ENCODE data around the gene ATP13A3. TPM values are rescaled to one million over a fixed set of nuclear protein-coding genes. Genes with fewer than 3 reads are reported as not detected.
A peak's percentile ranks its signal among the peaks of the same experiment; 100 is the strongest.
"Not testable (repeated sequence)": the region's sequence is repeated elsewhere in the genome, so short reads cannot be mapped to it uniquely, and the experiment has no call there.

Gene ATP13A3
- total RNA-seq, 4 donors from 2014 or later: 23.6 to 129 (median 69.8) TPM

DNA sequence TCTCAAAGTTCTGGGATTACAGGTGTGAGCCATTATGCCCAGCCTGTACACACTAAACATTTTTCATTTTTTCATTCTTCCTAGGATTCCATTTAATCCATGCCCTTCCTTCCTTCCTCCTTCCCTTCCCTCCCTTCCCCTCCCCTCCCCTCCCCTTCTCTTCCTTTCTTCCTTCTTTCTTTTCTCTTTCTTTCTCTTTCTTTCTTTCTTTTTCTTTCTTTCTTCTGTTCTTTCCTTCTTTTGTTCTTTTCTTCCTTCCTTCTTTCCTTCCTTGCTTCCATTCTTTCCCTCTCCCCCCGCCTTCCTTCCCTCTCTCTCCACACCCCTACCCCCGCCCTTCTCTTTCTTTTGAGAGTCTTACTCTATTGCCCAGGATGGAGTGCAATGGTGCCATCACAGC is 40.9 kb upstream of the ATP13A3 start:
- Histone ChIP-seq H3K9me3 (no peaks in the 10 kb centered on the region), H3K4me3 (no peak overlapping the region), H3K27me3 (no peaks in the 10 kb centered on the region), H3K27ac (peak overlapping the region in 1 of 4 donors; percentile 28), H3K4me1 (no peaks in the 10 kb centered on the region), H3K36me3 (no peaks in the 10 kb centered on the region)
- intact Hi-C loops (cut with DNase I; ENCODE audit: low total_unique reads): no loop called here
- in situ Hi-C loops (cut with MboI; ENCODE audit: low pct_ligation_motif_present in 1 of 4, low pct_unique_long_range_greater_than_20kb in 1 of 4, low sequenced_read_pairs in 3 of 4): no loop called here
- no peak for TF ChIP-seq EP300 (IDR thresholded peaks at IDR 0.05; ENCODE audit: low read depth)
- no peak for TF ChIP-seq POLR2AphosphoS5 (IDR thresholded peaks at IDR 0.05)
- no peak for TF ChIP-seq POLR2A (IDR thresholded peaks at IDR 0.05)
- WGBS, 2 donors (ENCODE audit: low coverage in 1 of 2): 100% methylated on average over 2 of the region's 2 CpGs; no CpG with 5 or more reads in 1 of the 2 donors
- no peak for DNase-seq

DNA sequence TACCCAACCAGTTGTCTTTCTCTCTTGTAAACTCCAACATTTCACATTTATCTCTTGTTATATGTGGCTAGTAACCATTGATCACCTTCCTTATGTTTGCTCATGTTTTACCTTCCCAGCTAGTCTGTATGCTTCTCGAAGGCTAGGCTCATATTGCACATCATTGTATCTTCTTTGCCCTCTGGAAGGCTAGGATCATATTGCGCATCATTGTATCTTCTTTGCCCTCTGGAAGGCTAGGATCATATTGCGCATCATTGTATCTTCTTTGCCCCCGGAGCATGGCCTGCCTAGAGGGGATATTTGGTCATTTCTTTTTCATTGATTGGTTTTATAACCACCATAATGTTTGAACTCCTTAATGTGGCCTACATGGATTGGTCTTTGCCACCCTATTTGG is 39.4 kb upstream of the ATP13A3 start:
- DNase-seq: no peak
- intact Hi-C loops (cut with DNase I; ENCODE audit: low total_unique reads): no loop called here
- WGBS, 2 donors (ENCODE audit: low coverage in 1 of 2): 95 to 100% methylated on average over 3 to 4 of the region's 4 CpGs
- H3K4me3 ChIP-seq: no peak overlapping the region
- H3K9me3 ChIP-seq: no peaks in the 10 kb centered on the region
- TF ChIP-seq POLR2A (IDR thresholded peaks at IDR 0.05) (no peak), EP300 (IDR thresholded peaks at IDR 0.05; ENCODE audit: low read depth) (no peak), POLR2AphosphoS5 (IDR thresholded peaks at IDR 0.05) (no peak)
- TF ChIP-seq, protein P1, sequence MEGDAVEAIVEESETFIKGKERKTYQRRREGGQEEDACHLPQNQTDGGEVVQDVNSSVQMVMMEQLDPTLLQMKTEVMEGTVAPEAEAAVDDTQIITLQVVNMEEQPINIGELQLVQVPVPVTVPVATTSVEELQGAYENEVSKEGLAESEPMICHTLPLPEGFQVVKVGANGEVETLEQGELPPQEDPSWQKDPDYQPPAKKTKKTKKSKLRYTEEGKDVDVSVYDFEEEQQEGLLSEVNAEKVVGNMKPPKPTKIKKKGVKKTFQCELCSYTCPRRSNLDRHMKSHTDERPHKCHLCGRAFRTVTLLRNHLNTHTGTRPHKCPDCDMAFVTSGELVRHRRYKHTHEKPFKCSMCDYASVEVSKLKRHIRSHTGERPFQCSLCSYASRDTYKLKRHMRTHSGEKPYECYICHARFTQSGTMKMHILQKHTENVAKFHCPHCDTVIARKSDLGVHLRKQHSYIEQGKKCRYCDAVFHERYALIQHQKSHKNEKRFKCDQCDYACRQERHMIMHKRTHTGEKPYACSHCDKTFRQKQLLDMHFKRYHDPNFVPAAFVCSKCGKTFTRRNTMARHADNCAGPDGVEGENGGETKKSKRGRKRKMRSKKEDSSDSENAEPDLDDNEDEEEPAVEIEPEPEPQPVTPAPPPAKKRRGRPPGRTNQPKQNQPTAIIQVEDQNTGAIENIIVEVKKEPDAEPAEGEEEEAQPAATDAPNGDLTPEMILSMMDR (IDR thresholded peaks at IDR 0.05): no peak
- no peaks in the 10 kb centered on the region for H3K27me3 ChIP-seq
- H3K4me1 ChIP-seq: peaks cover 0 to 2% (median 0%) of the 10 kb centered on the region in 4 donors
- no peak overlapping the region for H3K27ac ChIP-seq
- no peaks in the 10 kb centered on the region for H3K36me3 ChIP-seq
- in situ Hi-C loops (cut with MboI; ENCODE audit: low pct_ligation_motif_present in 1 of 4, low pct_unique_long_range_greater_than_20kb in 1 of 4, low sequenced_read_pairs in 3 of 4): no loop called here

DNA sequence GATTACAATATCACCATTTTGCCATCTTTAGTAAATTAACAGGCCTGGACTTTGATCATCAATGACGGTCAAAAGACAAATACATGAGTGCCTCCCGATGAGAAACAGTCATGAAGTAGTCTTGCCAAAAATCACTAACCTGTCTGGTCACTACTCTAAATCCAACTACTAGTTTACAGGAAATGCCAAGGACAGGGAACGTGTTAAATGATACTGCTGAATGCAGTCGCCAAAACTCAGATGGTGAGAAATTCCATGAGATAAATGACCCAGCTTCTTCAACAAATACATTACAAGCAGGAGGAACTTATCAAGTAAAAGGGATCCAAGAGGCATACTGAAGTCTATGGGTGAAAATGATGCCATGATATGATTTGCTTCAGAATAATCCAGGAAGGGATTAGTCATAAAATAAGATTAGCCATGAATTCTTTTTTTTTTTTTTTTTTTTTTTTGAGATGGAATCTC is 35.8 kb upstream of the ATP13A3 start:
- TF ChIP-seq POLR2AphosphoS5 (IDR thresholded peaks at IDR 0.05) (no peak), EP300 (IDR thresholded peaks at IDR 0.05; ENCODE audit: low read depth) (no peak), POLR2A (IDR thresholded peaks at IDR 0.05) (no peak)
- TF ChIP-seq, protein P1 (IDR thresholded peaks at IDR 0.05): no peak
- Histone ChIP-seq H3K4me1 (peaks cover 0 to 8% (median 2%) of the 10 kb centered on the region in 4 donors), H3K9me3 (no peaks in the 10 kb centered on the region), H3K36me3 (no peaks in the 10 kb centered on the region), H3K27me3 (no peaks in the 10 kb centered on the region), H3K4me3 (no peak overlapping the region), H3K27ac (no peak overlapping the region)
- in situ Hi-C loops (cut with MboI; ENCODE audit: low pct_ligation_motif_present in 1 of 4, low pct_unique_long_range_greater_than_20kb in 1 of 4, low sequenced_read_pairs in 3 of 4): no loop called here
- DNase-seq: no peak
- intact Hi-C loops (cut with DNase I; ENCODE audit: low total_unique reads): no loop called here
- WGBS, 2 donors (ENCODE audit: low coverage in 1 of 2): 71 to 72% methylated on average over 4 of the region's 4 CpGs

DNA sequence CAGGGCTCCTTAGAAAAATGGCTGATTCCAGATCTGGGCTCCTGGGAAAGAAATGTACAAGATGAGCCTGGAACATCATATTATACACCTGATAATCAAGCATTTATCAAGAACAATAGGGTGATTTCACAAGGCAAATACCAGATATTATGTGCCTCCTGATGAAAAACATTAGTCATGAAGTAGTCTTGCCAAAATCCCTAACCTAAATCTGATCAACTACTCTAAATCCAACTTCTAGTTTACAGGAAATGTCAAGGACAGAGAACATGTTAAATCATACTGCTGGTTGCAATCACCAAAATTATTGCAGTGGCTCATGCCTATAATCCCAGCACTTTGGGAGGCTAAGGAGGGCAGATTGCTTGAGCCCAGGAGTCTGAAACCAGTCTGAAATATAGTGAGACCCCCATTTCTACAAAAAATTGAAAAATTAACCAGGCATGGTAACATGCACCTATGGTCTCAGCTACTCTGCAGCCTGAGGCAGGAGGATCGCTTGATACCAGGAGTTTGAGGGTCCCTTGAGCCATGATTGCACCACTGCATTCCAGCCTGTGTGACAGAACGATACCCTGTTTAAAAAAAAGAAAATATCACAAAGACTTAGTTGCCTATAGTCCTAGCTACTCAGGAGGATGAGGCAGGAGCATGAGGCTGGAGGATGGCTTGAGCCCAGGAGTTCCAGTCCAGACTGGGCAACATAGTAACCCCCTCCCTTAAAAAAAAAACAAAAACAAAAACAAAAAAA is 34.9 kb upstream of the ATP13A3 start:
- TF ChIP-seq, protein P1 (IDR thresholded peaks at IDR 0.05): no peak
- TF ChIP-seq EP300 (IDR thresholded peaks at IDR 0.05; ENCODE audit: low read depth) (no peak), POLR2AphosphoS5 (IDR thresholded peaks at IDR 0.05) (no peak), POLR2A (IDR thresholded peaks at IDR 0.05) (no peak)
- 77 to 80% methylated on average over 1 to 2 of the region's 2 CpGs for WGBS, 2 donors (ENCODE audit: low coverage in 1 of 2)
- in situ Hi-C loops (cut with MboI; ENCODE audit: low pct_ligation_motif_present in 1 of 4, low pct_unique_long_range_greater_than_20kb in 1 of 4, low sequenced_read_pairs in 3 of 4) (no loop called here), intact Hi-C loops (cut with DNase I; ENCODE audit: low total_unique reads) (no loop called here)
- Histone ChIP-seq H3K9me3 (no peaks in the 10 kb centered on the region), H3K4me3 (no peak overlapping the region), H3K27me3 (no peaks in the 10 kb centered on the region), H3K36me3 (no peaks in the 10 kb centered on the region), H3K27ac (no peak overlapping the region), H3K4me1 (peaks cover 0 to 12% (median 4%) of the 10 kb centered on the region in 4 donors)
- DNase-seq: no peak

DNA sequence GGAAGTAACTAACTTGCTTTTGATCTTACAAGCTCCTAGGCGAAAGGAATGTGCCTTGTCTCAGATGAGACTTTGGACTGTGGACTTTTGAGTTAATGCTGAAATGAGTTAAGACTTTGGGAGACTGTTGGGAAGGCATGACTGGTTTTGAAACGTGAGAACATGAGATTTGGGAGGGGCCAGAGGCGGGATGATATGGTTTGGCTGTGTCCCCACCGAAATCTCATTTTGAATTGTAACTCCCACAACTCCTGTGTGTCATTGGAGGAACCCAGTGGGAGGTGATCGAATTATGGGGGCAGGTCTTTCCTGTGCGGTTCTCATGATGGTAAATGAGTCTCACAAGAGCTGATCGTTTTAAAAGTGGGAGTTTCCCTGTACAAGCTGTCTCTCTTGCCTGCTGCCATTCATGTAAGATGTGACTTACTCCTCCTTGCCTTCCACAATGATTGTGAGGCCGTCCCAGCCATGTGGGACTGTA is 33.9 kb upstream of the ATP13A3 start:
- H3K36me3 ChIP-seq; intact Hi-C loops (cut with DNase I; ENCODE audit: low total_unique reads); DNase-seq; in situ Hi-C loops (cut with MboI; ENCODE audit: low pct_ligation_motif_present in 1 of 4, low pct_unique_long_range_greater_than_20kb in 1 of 4, low sequenced_read_pairs in 3 of 4); H3K27me3 ChIP-seq; H3K27ac ChIP-seq; H3K9me3 ChIP-seq; H3K4me3 ChIP-seq: not testable (repeated sequence)
- H3K4me1 ChIP-seq: peaks cover 0 to 16% (median 4%) of the 10 kb centered on the region in 4 donors
- WGBS, 2 donors (ENCODE audit: low coverage in 1 of 2): 31 to 53% methylated on average over 5 to 8 of the region's 8 CpGs

DNA sequence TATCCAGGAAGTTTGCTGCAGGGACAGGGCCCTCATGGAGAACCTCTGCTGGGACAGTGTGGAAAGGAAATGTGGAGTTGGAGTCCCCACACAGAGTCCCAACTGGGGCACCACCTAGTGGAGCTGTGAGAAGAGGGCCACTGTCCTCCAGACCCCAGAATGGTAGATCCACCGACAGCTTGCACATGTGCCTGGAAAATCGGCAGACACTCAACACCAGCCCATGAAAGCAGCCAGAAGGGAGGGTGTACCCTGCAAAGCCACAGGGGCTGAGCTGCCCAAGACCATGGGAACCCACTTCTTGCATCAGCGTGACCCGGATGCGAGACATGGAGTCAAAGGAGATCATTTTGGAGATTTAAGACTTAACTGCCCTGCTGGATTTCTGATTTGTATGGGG is 33.4 kb upstream of the ATP13A3 start:
- H3K9me3 ChIP-seq; in situ Hi-C loops (cut with MboI; ENCODE audit: low pct_ligation_motif_present in 1 of 4, low pct_unique_long_range_greater_than_20kb in 1 of 4, low sequenced_read_pairs in 3 of 4); H3K27ac ChIP-seq; intact Hi-C loops (cut with DNase I; ENCODE audit: low total_unique reads); H3K4me3 ChIP-seq; H3K27me3 ChIP-seq; DNase-seq; H3K36me3 ChIP-seq: not testable (repeated sequence)
- WGBS, 2 donors (ENCODE audit: low coverage in 1 of 2): 77% methylated on average over 5 of the region's 5 CpGs; no CpG with 5 or more reads in 1 of the 2 donors
- H3K4me1 ChIP-seq: peaks cover 0 to 16% (median 4%) of the 10 kb centered on the region in 4 donors

Data from transverse colon (tissue), 4 donors.